Measurements from ENCODE around the gene WNT7B.

DNA sequence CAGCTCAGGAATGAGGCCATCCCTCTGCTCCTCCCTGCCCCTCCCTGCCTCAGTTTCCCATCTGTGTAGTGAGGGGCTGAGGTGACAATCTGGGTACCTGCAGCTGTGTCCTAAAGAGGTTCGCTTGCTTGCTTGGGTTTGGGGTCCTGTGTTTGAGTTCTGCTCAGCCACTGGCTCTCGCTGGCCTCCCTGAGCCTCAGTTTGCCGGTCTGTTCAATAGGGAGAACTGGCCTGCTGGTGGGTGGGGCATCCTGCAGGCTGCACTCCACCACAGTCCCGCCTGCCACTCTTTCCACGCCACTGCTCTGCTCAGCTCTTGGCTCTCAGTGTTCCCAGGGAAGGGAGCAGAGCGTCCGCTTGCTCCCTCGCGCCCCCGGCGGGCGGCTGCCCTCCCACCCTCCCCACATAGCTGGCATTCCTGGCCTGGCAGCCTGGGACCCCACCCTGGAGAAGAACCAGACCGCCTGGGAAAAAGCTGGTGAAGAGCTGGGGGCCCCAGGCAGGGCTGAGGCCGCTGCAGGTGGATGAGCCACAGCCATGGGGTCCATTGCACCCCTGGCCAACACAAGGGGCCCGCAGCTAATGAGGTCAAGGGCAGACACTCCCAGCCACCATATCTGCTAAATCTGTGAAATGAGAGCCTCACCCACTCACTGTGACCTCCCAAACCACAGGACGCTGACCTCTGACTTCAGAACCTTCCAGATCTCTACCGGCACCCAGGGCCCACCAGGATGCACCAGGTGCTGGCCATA is 15.1 kb downstream of the WNT7B start:
- TF ChIP-seq, protein P1, sequence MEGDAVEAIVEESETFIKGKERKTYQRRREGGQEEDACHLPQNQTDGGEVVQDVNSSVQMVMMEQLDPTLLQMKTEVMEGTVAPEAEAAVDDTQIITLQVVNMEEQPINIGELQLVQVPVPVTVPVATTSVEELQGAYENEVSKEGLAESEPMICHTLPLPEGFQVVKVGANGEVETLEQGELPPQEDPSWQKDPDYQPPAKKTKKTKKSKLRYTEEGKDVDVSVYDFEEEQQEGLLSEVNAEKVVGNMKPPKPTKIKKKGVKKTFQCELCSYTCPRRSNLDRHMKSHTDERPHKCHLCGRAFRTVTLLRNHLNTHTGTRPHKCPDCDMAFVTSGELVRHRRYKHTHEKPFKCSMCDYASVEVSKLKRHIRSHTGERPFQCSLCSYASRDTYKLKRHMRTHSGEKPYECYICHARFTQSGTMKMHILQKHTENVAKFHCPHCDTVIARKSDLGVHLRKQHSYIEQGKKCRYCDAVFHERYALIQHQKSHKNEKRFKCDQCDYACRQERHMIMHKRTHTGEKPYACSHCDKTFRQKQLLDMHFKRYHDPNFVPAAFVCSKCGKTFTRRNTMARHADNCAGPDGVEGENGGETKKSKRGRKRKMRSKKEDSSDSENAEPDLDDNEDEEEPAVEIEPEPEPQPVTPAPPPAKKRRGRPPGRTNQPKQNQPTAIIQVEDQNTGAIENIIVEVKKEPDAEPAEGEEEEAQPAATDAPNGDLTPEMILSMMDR (IDR thresholded peaks at IDR 0.05) = no peak
- TF ChIP-seq EZH2phosphoT487 (IDR thresholded peaks at IDR 0.05) (no peak), EZH2 (IDR thresholded peaks at IDR 0.05) (no peak)

Measured in neural progenitor cell (in vitro differentiated cells).